MM.1S (cell line): ENCODE results near the gene STRIT1.

ENCODE experiments used
- EZH2 ChIP-seq: fragments of 300-600 bp; sonication (generic); optimal IDR thresholded peaks from 2 replicates; pipeline ENCODE3; 2017; ENCODE audit warnings: low read depth, mild to moderate bottlenecking, antibody characterized with exemption, low read length, mixed read lengths
- TF ChIP-seq, protein P1 (sequence below): fragments of 300-600 bp; sonication (generic); IDR thresholded peaks from 2 replicates; pipeline ENCODE4 v1.5.1; 2016; ENCODE audit warnings: antibody characterized with exemption, low read length, mixed read lengths

DNA sequence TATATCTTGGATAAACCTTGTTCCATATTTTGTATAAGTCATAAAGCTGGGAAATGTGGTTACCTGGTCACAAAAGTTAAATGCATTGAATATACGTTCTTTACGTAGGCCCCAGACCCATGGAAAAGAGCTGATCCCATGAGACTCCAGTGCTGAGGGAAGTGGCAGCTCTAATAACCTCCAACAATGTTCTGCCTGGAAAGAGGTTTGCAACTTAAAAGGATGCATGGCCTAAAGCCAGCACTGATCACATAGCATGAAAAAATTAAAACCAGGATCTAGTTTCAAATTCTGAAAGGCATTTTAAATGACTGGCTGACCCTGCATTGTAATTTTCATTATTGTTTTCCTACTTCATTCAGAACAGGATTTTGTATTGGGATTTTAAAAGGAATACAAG, 27.9 kb upstream of the STRIT1 start:
- TF ChIP-seq, protein P1, sequence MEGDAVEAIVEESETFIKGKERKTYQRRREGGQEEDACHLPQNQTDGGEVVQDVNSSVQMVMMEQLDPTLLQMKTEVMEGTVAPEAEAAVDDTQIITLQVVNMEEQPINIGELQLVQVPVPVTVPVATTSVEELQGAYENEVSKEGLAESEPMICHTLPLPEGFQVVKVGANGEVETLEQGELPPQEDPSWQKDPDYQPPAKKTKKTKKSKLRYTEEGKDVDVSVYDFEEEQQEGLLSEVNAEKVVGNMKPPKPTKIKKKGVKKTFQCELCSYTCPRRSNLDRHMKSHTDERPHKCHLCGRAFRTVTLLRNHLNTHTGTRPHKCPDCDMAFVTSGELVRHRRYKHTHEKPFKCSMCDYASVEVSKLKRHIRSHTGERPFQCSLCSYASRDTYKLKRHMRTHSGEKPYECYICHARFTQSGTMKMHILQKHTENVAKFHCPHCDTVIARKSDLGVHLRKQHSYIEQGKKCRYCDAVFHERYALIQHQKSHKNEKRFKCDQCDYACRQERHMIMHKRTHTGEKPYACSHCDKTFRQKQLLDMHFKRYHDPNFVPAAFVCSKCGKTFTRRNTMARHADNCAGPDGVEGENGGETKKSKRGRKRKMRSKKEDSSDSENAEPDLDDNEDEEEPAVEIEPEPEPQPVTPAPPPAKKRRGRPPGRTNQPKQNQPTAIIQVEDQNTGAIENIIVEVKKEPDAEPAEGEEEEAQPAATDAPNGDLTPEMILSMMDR: no peak
- no peak for TF ChIP-seq EZH2
